Large intestine (tissue), 3 donors: ENCODE results near the gene CLSTN1. TPM values are rescaled to one million over a fixed set of nuclear protein-coding genes. Genes with fewer than 3 reads are reported as not detected.

Source experiments
- DNase-seq, 2 donors: peaks; one replicate each; pipeline versions ENCODE4 v3.0.0 to v3.0.0-alpha.2; 2013
- H3K27ac ChIP-seq: one replicate; pipeline ENCODE4 v1.5.1; 2013; ENCODE audit warnings: low read length
- H3K27me3 ChIP-seq: 2 replicates; pipeline ENCODE4 v1.6.1; 2013; ENCODE audit warnings: low read length; ENCODE audit not compliant: control insufficient read depth, insufficient read depth
- H3K36me3 ChIP-seq: 2 replicates; pipeline ENCODE4 v1.6.1; 2013; ENCODE audit warnings: low read length; ENCODE audit not compliant: control insufficient read depth, insufficient read depth
- H3K4me1 ChIP-seq: one replicate; pipeline ENCODE4 v1.6.1; 2013; ENCODE audit warnings: low read length; ENCODE audit not compliant: control insufficient read depth, insufficient read depth
- H3K4me3 ChIP-seq: one replicate; pipeline ENCODE4 v1.5.1; 2013; ENCODE audit warnings: low read length
- H3K9me3 ChIP-seq: one replicate; pipeline ENCODE4 v1.6.1; 2013; ENCODE audit warnings: mild to moderate bottlenecking, low read depth, low read length, moderate library complexity; ENCODE audit not compliant: control insufficient read depth
- WGBS: methylation state at CpG from one replicate; pipeline ENCODE4 v1.1.5; 2013; ENCODE audit warnings: low lambda C conversion rate; ENCODE audit not compliant: insufficient coverage; 5-methylcytosine and 5-hydroxymethylcytosine counted together
- polyA plus RNA-seq: library from polyadenylated mRNA; unstranded; fragments of 120-200 nt; gene quantifications from one replicate; pipeline ENCODE4 v1.2.1, GENCODE V29; 2013

The CLSTN1 gene
- polyA plus RNA-seq, 1 donor, result 66.2 TPM

GRCh38 chr1:9784508-9785133, 39.1 kb downstream of the CLSTN1 start:
- Histone ChIP-seq H3K4me3 (no peak overlapping the region), H3K36me3 (no peaks in the 10 kb centered on the region), H3K27ac (no peak overlapping the region), H3K27me3 (no peaks in the 10 kb centered on the region), H3K4me1 (no peaks in the 10 kb centered on the region), H3K9me3 (no peaks in the 10 kb centered on the region)
- peak; percentile 31 to 41 for DNase-seq
- WGBS, result no CpG with 5 or more reads among the region's 3 CpGs

- no CpG with 5 or more reads among the region's 10 CpGs for WGBS
- no peaks in the 10 kb centered on the region for H3K4me1 ChIP-seq
- H3K27me3 ChIP-seq, result no peaks in the 10 kb centered on the region
- H3K9me3 ChIP-seq, result no peaks in the 10 kb centered on the region
- no peak overlapping the region for H3K4me3 ChIP-seq
- H3K36me3 ChIP-seq, result no peaks in the 10 kb centered on the region
- DNase-seq, result no peak
- no peak overlapping the region for H3K27ac ChIP-seq
These were observed 40.9 kb downstream of the CLSTN1 start for GRCh38 chr1:9782897-9783296.

GRCh38 chr1:9782116-9782751, 41.5 kb downstream of the CLSTN1 start:
- H3K9me3 ChIP-seq, result no peaks in the 10 kb centered on the region
- no peak for DNase-seq
- H3K36me3 ChIP-seq, result no peaks in the 10 kb centered on the region
- H3K27me3 ChIP-seq, result no peaks in the 10 kb centered on the region
- H3K4me3 ChIP-seq, result no peak overlapping the region
- no CpG with 5 or more reads among the region's 4 CpGs for WGBS
- H3K4me1 ChIP-seq, result no peaks in the 10 kb centered on the region
- H3K27ac ChIP-seq, result no peak overlapping the region

GRCh38 chr1:9780554-9781110, 43.1 kb downstream of the CLSTN1 start:
- WGBS, result no CpG with 5 or more reads among the region's 10 CpGs
- no peak for DNase-seq
- Histone ChIP-seq H3K4me3 (no peak overlapping the region), H3K9me3 (no peaks in the 10 kb centered on the region), H3K27ac (no peak overlapping the region), H3K36me3 (no peaks in the 10 kb centered on the region), H3K4me1 (no peaks in the 10 kb centered on the region), H3K27me3 (no peaks in the 10 kb centered on the region)

DNA sequence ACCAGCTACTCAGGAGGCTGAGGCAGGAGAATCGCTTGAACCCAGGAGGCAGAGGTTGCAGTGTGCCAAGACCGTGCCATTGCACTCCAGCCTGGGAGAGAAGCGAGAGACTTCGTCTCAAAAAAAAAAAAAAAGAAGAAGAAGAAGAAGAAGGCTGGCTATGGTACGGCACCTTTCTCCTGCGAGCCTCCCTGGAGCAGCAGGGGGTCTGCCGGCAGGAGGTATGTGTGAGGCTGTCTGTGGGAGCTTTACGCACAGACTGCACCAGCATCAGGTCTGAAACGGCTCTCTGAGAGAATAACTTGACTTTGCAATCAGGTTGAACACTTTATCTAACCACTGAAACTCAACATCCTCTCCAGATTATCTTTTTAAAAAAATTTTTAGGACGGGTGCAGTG, 44.9 kb downstream of the CLSTN1 start:
- no peak for DNase-seq
- 93% methylated on average over 3 of the region's 10 CpGs for WGBS
- H3K27ac ChIP-seq, result no peak overlapping the region
- H3K4me3 ChIP-seq, result no peak overlapping the region
- H3K9me3 ChIP-seq, result no peaks in the 10 kb centered on the region
- H3K27me3 ChIP-seq, result no peaks in the 10 kb centered on the region
- no peaks in the 10 kb centered on the region for H3K4me1 ChIP-seq
- H3K36me3 ChIP-seq, result no peaks in the 10 kb centered on the region

- Histone ChIP-seq H3K27ac (no peak overlapping the region), H3K36me3 (peaks cover 11% of the 10 kb centered on the region), H3K9me3 (no peaks in the 10 kb centered on the region), H3K4me1 (no peaks in the 10 kb centered on the region), H3K27me3 (no peaks in the 10 kb centered on the region), H3K4me3 (no peak overlapping the region)
- WGBS, result no CpG with 5 or more reads among the region's 2 CpGs
- DNase-seq, result no peak
These were observed 47.1 kb downstream of the CLSTN1 start for GRCh38 chr1:9776685-9777084.

- DNase-seq, result no peak
- Histone ChIP-seq H3K4me1 (no peaks in the 10 kb centered on the region), H3K9me3 (no peaks in the 10 kb centered on the region), H3K4me3 (no peak overlapping the region), H3K27ac (no peak overlapping the region), H3K27me3 (no peaks in the 10 kb centered on the region), H3K36me3 (peaks cover 11% of the 10 kb centered on the region)
- WGBS, result 80% methylated on average over 1 of the region's 20 CpGs
These were observed 48.8 kb downstream of the CLSTN1 start for GRCh38 chr1:9774712-9775679.

GRCh38 chr1:9770298-9770697, 53.5 kb downstream of the CLSTN1 start:
- Histone ChIP-seq H3K9me3 (no peaks in the 10 kb centered on the region), H3K27me3 (no peaks in the 10 kb centered on the region), H3K36me3 (peaks cover 11% of the 10 kb centered on the region), H3K4me1 (no peaks in the 10 kb centered on the region), H3K27ac (peak overlapping the region; percentile 27), H3K4me3 (no peak overlapping the region)
- peak; percentile 72 to 81 for DNase-seq
- 60% methylated on average over 2 of the region's 10 CpGs for WGBS

GRCh38 chr1:9768983-9769382, 54.8 kb downstream of the CLSTN1 start:
- Histone ChIP-seq H3K9me3 (no peaks in the 10 kb centered on the region), H3K27ac (no peak overlapping the region), H3K27me3 (no peaks in the 10 kb centered on the region), H3K4me1 (no peaks in the 10 kb centered on the region), H3K4me3 (no peak overlapping the region), H3K36me3 (peaks cover 11% of the 10 kb centered on the region)
- no peak for DNase-seq
- 100% methylated on average over 1 of the region's 3 CpGs for WGBS

DNA sequence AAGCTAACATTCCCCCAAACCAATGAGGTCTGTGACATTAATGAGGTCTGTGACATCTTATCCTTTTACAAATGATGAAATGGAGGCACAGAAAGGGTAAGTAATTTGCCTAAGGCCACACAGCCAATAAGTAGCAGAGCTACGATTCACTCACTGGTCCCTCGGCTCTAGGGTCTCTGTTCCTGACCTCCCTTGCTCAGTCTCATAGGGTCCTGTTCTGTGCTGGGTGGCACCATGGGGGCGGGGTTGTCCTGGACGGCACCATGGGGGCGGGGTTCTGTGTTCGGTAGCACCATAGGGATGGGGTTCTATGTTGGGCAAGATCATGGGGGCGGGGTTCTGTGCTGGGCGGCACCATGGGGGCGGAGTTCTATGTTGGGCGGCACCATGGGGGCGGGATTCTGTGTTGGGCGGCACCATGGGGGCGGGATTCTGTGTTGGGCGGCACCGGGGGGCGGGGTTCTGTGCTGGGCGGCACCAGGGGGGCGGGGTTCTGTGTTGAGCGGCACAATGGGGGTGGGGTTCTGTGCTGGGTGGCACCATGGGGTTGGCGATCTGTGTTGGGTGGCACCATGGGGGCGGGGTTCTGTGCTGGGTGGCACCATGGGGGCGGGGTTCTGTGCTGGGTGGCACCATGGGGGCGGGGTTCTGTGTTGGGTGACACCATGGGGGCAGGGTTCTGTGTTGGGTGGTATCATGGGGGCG, 55.6 kb downstream of the CLSTN1 start:
- Histone ChIP-seq H3K9me3 (no peaks in the 10 kb centered on the region), H3K4me1 (no peaks in the 10 kb centered on the region), H3K4me3 (no peak overlapping the region), H3K27ac (no peak overlapping the region), H3K36me3 (peaks cover 10% of the 10 kb centered on the region), H3K27me3 (no peaks in the 10 kb centered on the region)
- no peak for DNase-seq
- no CpG with 5 or more reads among the region's 24 CpGs for WGBS
